Measurements from ENCODE around the gene OR6T1.

OR6T1 gene

DNA sequence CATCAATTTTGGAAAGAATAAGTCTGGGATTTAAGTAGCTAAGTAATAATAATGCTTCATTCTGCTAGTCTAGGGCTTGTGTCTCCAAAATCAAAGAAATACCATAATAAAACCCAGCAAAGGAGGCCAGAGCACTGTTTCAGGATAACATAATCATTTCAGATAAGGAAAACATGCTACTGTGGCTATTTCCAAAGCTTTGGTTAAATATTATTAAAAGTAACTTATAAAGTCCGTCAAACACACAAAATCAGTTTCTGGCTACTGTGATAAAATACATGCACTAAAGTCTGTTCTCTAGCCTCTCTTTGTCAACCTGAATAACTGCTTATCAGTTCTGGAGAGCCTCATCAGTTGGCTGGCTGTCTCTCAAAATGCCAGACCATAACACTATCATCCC is 1.5 kb upstream of the OR6T1 start:
- TF ChIP-seq, protein P1, sequence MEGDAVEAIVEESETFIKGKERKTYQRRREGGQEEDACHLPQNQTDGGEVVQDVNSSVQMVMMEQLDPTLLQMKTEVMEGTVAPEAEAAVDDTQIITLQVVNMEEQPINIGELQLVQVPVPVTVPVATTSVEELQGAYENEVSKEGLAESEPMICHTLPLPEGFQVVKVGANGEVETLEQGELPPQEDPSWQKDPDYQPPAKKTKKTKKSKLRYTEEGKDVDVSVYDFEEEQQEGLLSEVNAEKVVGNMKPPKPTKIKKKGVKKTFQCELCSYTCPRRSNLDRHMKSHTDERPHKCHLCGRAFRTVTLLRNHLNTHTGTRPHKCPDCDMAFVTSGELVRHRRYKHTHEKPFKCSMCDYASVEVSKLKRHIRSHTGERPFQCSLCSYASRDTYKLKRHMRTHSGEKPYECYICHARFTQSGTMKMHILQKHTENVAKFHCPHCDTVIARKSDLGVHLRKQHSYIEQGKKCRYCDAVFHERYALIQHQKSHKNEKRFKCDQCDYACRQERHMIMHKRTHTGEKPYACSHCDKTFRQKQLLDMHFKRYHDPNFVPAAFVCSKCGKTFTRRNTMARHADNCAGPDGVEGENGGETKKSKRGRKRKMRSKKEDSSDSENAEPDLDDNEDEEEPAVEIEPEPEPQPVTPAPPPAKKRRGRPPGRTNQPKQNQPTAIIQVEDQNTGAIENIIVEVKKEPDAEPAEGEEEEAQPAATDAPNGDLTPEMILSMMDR (IDR thresholded peaks at IDR 0.05; ENCODE audit: low read length, missing control alignments), result no peak
- H3K4me3 ChIP-seq (replicated peaks; ENCODE audit: low read depth, low read length), result no peak overlapping the region
- DNase-seq (ENCODE audit: low read depth), result no peak

DNA sequence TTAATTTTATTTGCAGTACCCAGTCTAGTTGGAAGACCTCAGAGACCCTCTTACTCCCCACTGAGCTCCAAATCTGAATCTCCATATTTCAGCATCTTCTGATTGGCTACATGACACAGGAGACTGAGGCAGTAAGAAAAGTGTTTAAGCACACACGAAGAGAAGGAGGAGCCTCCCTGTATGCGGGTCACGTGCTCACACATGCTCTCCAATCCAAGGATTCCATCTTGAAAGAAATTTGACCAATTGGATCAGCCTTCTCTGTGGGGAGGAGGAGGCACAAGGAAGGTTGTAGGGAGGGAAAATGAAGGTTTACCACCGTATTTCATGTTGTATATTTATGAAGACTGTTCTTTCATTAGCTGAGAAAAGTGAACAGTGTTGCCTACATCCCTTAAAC is 1.2 kb downstream of the OR6T1 start:
- no peak for DNase-seq (ENCODE audit: low read depth)
- TF ChIP-seq, protein P1 (IDR thresholded peaks at IDR 0.05; ENCODE audit: low read length, missing control alignments), result no peak
- no peak overlapping the region for H3K4me3 ChIP-seq (replicated peaks; ENCODE audit: low read depth, low read length)

DNA sequence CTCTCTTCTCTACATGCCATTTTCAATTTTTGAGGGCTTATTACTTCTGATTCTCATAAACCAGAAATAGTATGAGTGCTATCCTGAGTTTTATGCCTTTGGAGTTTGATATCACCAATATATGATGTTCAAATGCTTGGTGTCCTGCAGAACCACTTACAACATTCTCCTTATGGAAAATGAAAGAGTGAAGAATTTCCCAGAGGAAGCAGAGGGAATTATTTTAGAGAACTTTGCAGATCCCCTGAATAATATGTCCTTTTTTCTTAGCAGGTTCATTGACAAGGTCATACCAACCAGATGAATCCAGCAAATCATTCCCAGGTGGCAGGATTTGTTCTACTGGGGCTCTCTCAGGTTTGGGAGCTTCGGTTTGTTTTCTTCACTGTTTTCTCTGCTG is 4.3 kb downstream of the OR6T1 start, which contains the start of gene OR4D5:
Gene OR4D5, plus strand, starts transcription at position 301 of the 400 bp plus-strand sequence. Its CDS starts 0 bp downstream, at position 301.
- no peak for DNase-seq (ENCODE audit: low read depth)

DNA sequence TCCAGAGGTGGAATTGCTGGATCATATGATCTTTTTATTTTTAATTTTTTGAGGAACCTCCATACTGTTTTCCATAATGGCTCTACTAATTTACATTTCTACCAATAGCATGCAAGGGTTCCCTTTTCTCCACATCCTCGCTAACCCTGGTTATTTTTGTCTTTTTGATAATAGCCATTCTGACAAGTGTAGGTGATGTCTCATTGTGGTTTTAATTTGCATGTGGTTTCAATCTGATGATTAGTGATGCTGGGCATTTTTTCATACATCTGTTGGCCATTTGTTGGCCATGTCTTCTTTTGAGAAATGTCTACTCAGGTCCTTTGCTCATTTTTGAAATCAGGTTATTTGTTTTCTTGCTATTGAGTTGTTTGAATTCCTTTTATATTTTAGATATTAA is 19.6 kb downstream of the OR6T1 start:
- TF ChIP-seq, protein P1 (IDR thresholded peaks at IDR 0.05; ENCODE audit: low read length, missing control alignments), result no peak
- no peak overlapping the region for H3K4me3 ChIP-seq (replicated peaks; ENCODE audit: low read depth, low read length)
- DNase-seq (ENCODE audit: low read depth), result no peak

More for the DNA sequence above, 4.3 kb downstream of the OR6T1 start, which contains the start of gene OR4D5:
- no peak within 1 kb of the TSS for H3K4me3 ChIP-seq (replicated peaks; ENCODE audit: low read depth, low read length)
- TF ChIP-seq, protein P1 (IDR thresholded peaks at IDR 0.05; ENCODE audit: low read length, missing control alignments), result no peak

DNA sequence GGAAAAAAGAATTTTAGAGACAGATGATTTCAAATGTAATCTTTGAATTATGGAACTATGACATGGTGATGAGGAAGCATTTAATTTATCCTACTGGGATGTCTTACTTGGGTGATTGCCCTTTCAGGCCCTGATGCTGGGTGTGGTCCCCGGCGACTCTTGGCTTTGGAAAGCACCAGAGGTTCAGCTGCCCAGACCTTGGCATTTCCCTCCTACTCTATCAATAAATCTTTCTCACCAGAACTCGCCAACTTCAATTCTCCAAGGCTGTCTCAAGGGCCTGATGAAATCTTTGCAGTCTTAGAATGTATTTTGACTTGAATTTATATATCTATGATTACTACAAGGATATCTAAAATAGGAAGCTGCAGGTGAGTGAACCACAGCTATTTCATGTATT is 22.7 kb downstream of the OR6T1 start:
- TF ChIP-seq, protein P1 (IDR thresholded peaks at IDR 0.05; ENCODE audit: low read length, missing control alignments), result no peak
- H3K4me3 ChIP-seq (replicated peaks; ENCODE audit: low read depth, low read length), result no peak overlapping the region
- no peak for DNase-seq (ENCODE audit: low read depth)

DNA sequence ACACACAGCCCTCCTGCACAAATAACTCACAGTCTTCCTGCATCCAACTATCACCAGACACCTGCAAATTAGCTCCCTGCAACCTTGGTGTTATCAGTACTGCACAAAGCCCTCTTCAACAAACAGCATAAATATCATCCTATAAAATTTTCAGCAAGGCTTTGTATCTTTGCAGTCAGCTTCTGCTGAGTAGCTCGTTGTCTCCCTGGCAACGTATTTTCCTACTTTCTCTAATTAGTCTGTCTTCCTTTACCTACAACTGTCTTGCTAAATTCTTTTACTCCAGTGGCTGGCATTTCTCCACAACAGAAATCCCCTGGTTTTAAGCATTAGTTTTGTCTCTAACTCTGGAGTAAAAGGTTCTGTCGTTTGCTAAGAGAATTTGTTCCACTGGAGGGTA is 37.8 kb downstream of the OR6T1 start:
- DNase-seq (ENCODE audit: low read depth), result no peak
- TF ChIP-seq, protein P1 (IDR thresholded peaks at IDR 0.05; ENCODE audit: low read length, missing control alignments), result no peak
- no peak overlapping the region for H3K4me3 ChIP-seq (replicated peaks; ENCODE audit: low read depth, low read length)

DNA sequence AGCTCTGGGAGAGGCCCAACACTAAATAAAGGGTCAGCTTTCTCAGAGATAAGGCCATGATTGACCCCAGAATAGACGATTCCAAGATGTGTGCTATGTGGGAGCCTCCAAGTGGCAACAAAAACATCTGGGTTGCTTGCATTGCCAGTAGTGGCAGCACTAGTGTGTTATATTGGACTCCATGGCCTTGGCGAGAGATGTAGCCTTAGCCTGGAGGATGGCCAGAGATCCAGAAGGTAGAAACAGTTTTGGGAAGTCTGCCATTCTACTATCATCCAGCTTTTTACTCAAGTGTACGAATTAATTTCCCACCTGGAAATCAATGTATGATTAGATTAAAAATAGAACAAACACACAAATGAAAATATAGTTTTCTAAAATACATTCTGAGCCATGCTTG is 38.7 kb downstream of the OR6T1 start:
- DNase-seq (ENCODE audit: low read depth), result no peak
- H3K4me3 ChIP-seq (replicated peaks; ENCODE audit: low read depth, low read length), result no peak overlapping the region
- TF ChIP-seq, protein P1 (IDR thresholded peaks at IDR 0.05; ENCODE audit: low read length, missing control alignments), result no peak
